Adrenal gland (tissue), 12 donors: ENCODE measurements around the gene KCNJ6. TPM values are rescaled to one million over a fixed set of nuclear protein-coding genes. Genes with fewer than 3 reads are reported as not detected.

Source experiments
- DNase-seq, 7 donors: peaks; one replicate each; pipeline ENCODE4 v3.0.0-alpha.2; 2019 to 2020
- H3K27ac ChIP-seq, 5 donors: fragments of 200-600 bp; sonication (generic) in 4 of 5; 1 replicate in 3 of 5; 2 replicates in 2 of 5; pipeline versions ENCODE4 v1.5.1 to v1.8.0; 2016 to 2020; ENCODE audit warnings: mild to moderate bottlenecking in 1 of 5
- H3K27me3 ChIP-seq: fragments of 200-600 bp; 2 replicates; pipeline ENCODE4 v1.8.0; 2021
- H3K36me3 ChIP-seq, 2 donors: fragments of 200-600 bp; replicated peaks in 1 of 2; 1 replicate in 1 of 2; 2 replicates in 1 of 2; pipeline versions ENCODE4 v1.5.1 to v1.8.0; 2018 to 2022
- H3K4me1 ChIP-seq, 2 donors: fragments of 200-600 bp; replicated peaks in 1 of 2; 1 replicate in 1 of 2; 2 replicates in 1 of 2; pipeline versions ENCODE4 v1.5.1 to v1.8.0; 2018 to 2021
- H3K4me3 ChIP-seq, 4 donors: fragments of 200-600 bp; sonication (generic) in 3 of 4; one replicate each; pipeline ENCODE4 v1.5.1; 2016 to 2018
- H3K9me3 ChIP-seq, 3 donors: fragments of 200-600 bp; sonication (generic) in 1 of 3; replicated peaks in 1 of 3; 1 replicate in 2 of 3; 2 replicates in 1 of 3; pipeline versions ENCODE4 v1.5.1 to v1.8.0; 2016 to 2021
- CTCF ChIP-seq, 6 experiments: fragments of 450-650 bp in 4 of 6; fragments of 200-600 bp in 2 of 6; sonication (generic) in 1 of 6; IDR thresholded peaks; 1 replicate in 5 of 6; 2 replicates in 1 of 6; pipeline versions ENCODE4 v1.5.1 to v1.8.0; 2016 to 2021; ENCODE audit warnings: antibody characterized with exemption in 6 of 6, mild to moderate bottlenecking in 2 of 6, moderate library complexity in 1 of 6
- POLR2A ChIP-seq, 2 donors: fragments of 450-650 bp; IDR thresholded peaks; one replicate each; pipeline ENCODE4 v1.6.1; 2017; ENCODE audit warnings: antibody characterized with exemption in 2 of 2, mild to moderate bottlenecking in 2 of 2, moderate library complexity in 1 of 2
- WGBS, 4 donors: extraction: QIAGEN DNeasy Blood & Tissue Kit in 2 of 4; methylation state at CpG; one replicate each; pipeline versions ENCODE4 v1.1.5 to v1.1.7; 2013 to 2017; 5-methylcytosine and 5-hydroxymethylcytosine counted together
- intact Hi-C, 2 donors: fragments of 100-400 bp; cut with DNase I; formaldehyde crosslinking; loops; one replicate each; pipeline versions ENCODE4 v1.14.1 to v1.15.0; 2022 to 2023
- polyA plus RNA-seq, 3 donors: library from polyadenylated mRNA; stranded (reverse); fragments of 200-250 nt in 2 of 3; fragments of 350-450 nt in 1 of 3; fragmentation: Illumina TruSeq in 1 of 3; extraction: RNeasy Lipid Tissue Mini Kit (QIAGEN cat#74804) in 1 of 3; gene quantifications; one replicate each; pipeline ENCODE4 v1.2.3, GENCODE V29; 2013 to 2014
- total RNA-seq, 9 donors: library from RNA; depleted of rRNA in 4 of 9; stranded (reverse); fragments of >200 nt in 4 of 9; fragments of 120-200 nt in 1 of 9; fragmentation: NEBNext Ultra II Directional in 1 of 9; extraction: Animal tissue kit (Norgen Biotek cat#: 25700) in 1 of 9; gene quantifications; one replicate each; pipeline versions ENCODE4 v1.1.0 to v1.2.4, GENCODE V29; 2013 to 2023
- donor health status: healthy with polysubstance abuse.
- donor health status: Bipolar disorder and iron deficiency.
- donor health status: DM: yes; HTN: yes; CAD: no.
- donor health status: DM: no; HTN: no; CAD: no.
- donor health status: DM: no; HTN: no; CAD: no.
- donor health status: DM: yes; HTN: yes; CAD: no.

The KCNJ6 gene
- total and polyA plus RNA-seq, 12 donors = 0.03 to 0.60 (median 0.07) TPM; not detected in 4

- Histone ChIP-seq H3K36me3 (no peaks in the 10 kb centered on the region), H3K27ac (no peak overlapping the region), H3K27me3 (no peaks in the 10 kb centered on the region), H3K9me3 (no peaks in the 10 kb centered on the region), H3K4me3 (no peak overlapping the region), H3K4me1 (no peaks in the 10 kb centered on the region)
- TF ChIP-seq CTCF (IDR thresholded peaks at IDR 0.05) = no peak
- no peak for TF ChIP-seq POLR2A (IDR thresholded peaks at IDR 0.05)
- intact Hi-C loops = no loop called here
- DNase-seq = no peak
- 64 to 76% (median 73%) methylated on average over 4 of the region's 4 CpGs for WGBS, 4 donors
These were observed 66.7 kb downstream of the KCNJ6 start for GRCh38 chr21:37849506-37850102.

GRCh38 chr21:37848721-37849490 lies 67.4 kb downstream of the KCNJ6 start:
- H3K4me3 ChIP-seq = no peak overlapping the region
- WGBS, 4 donors = 73 to 80% (median 77%) methylated on average over 7 of the region's 7 CpGs
- intact Hi-C loops = no loop called here
- H3K4me1 ChIP-seq = no peaks in the 10 kb centered on the region
- H3K27me3 ChIP-seq = no peaks in the 10 kb centered on the region
- no peak for TF ChIP-seq POLR2A (IDR thresholded peaks at IDR 0.05)
- no peaks in the 10 kb centered on the region for H3K9me3 ChIP-seq
- H3K36me3 ChIP-seq = no peaks in the 10 kb centered on the region
- H3K27ac ChIP-seq = no peak overlapping the region
- DNase-seq = no peak

GRCh38 chr21:37845535-37845934 lies 70.7 kb downstream of the KCNJ6 start:
- no peak for TF ChIP-seq CTCF (IDR thresholded peaks at IDR 0.05)
- TF ChIP-seq POLR2A (IDR thresholded peaks at IDR 0.05) = no peak
- H3K4me1 ChIP-seq = no peaks in the 10 kb centered on the region
- no peaks in the 10 kb centered on the region for H3K27me3 ChIP-seq
- no peak overlapping the region for H3K4me3 ChIP-seq
- intact Hi-C loops = no loop called here
- H3K27ac ChIP-seq = no peak overlapping the region
- no peak for DNase-seq
- 50 to 58% (median 52%) methylated on average over 3 of the region's 3 CpGs for WGBS, 4 donors
- H3K9me3 ChIP-seq = no peaks in the 10 kb centered on the region
- no peaks in the 10 kb centered on the region for H3K36me3 ChIP-seq

GRCh38 chr21:37843191-37843590 lies 73.1 kb downstream of the KCNJ6 start:
- intact Hi-C loops = no loop called here
- Histone ChIP-seq H3K36me3 (no peaks in the 10 kb centered on the region), H3K9me3 (no peaks in the 10 kb centered on the region), H3K27me3 (no peaks in the 10 kb centered on the region), H3K4me1 (no peaks in the 10 kb centered on the region), H3K4me3 (no peak overlapping the region), H3K27ac (no peak overlapping the region)
- TF ChIP-seq POLR2A (IDR thresholded peaks at IDR 0.05) (no peak), CTCF (IDR thresholded peaks at IDR 0.05) (no peak)
- no peak for DNase-seq
- WGBS, 4 donors = 80 to 94% (median 86%) methylated on average over 1 of the region's 1 CpG
